Liver (tissue), 3 donors: ENCODE data around the gene MEF2A.

Experiments
- CTCF ChIP-seq: fragments of 150-350 bp; IDR thresholded peaks from 2 replicates; pipeline ENCODE4 v1.5.1; 2017; ENCODE audit warnings: improper control_type of control experiment, low read depth, low read length; ENCODE audit not compliant: missing input control
- TAF1 ChIP-seq: conservative IDR thresholded peaks from 2 replicates; pipeline ENCODE4 v1.6.1; 2016; ENCODE audit warnings: antibody characterized with exemption, mild to moderate bottlenecking
- donor health status: healthy.
- donor health status: healthy.

GRCh38 chr15:99613887-99614647, 48.3 kb downstream of the MEF2A start:
- TF ChIP-seq CTCF (no peak), TAF1 (no peak)
